Heart left ventricle (tissue), 13 donors: ENCODE data around the gene CDKN2D.

Experiments
- POLR2A ChIP-seq, 2 donors: fragments of 450-650 bp; IDR thresholded peaks; one replicate each; pipeline ENCODE4 v1.6.1; 2017; ENCODE audit warnings: antibody characterized with exemption in 2 of 2, mild to moderate bottlenecking in 2 of 2, moderate library complexity in 2 of 2
- TF ChIP-seq, protein P1 (sequence below), 12 donors: fragments of 200-600 bp; sonication (generic) in 4 of 12; IDR thresholded peaks; one replicate each; pipeline versions ENCODE4 v1.5.0 to v1.8.0; 2018 to 2022; ENCODE audit warnings: antibody characterized with exemption in 12 of 12, mild to moderate bottlenecking in 5 of 12
- donor health status: ischemic (EF 13 %, LVEDD 7.1; RV severe dilation, severe dysfunction).
- donor health status: DM: no; HTN: yes; CAD: no.
- donor health status: DM: no; HTN: no; CAD: no.
- donor health status: ischemic (EF 25% LVEDD 6.9; RV normal size, moderate dysfunction).
- donor health status: ischemic (EF 25% LVEDD 5.7; RV mildly dilated, moderate dysfunction).
- donor health status: ischemic (EF 35%, LVEDD 5.7; RV mildly dilated, moderate dysfunction).
- donor health status: nonischemic (EF 11% LVEDD 7.7; RV severe dilation, severe dysfunction).
- donor health status: DM: yes; HTN: yes; CAD: no.
- donor health status: PGD.
- donor health status: ischemic (EF 29% LVEDD 5.4; RV normal size, mild dysfunction).
- donor health status: nonischemic (EF 23%, LVEDD 6.1; RV moderate dilation, normal function).

DNA sequence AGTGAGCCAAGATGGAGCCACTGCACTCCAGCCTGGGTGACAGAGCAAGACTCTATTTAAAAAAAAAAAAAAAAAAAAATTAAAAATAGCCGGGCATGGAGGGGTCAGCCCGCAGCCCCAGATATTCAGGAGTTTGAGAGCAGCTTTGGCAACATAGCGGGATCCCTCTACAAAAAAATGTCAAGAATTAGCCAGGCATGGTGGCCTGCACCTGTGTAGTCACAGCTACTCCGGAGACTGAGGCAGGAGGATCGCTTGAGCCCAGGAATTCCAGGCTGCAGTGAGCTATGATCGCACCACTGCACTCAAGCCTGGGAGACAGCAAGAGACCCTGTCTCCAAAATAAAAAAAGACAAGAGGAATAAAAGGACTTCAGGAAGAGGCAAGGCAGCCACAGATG, 17.6 kb upstream of the CDKN2D start:
- TF ChIP-seq, protein P1, sequence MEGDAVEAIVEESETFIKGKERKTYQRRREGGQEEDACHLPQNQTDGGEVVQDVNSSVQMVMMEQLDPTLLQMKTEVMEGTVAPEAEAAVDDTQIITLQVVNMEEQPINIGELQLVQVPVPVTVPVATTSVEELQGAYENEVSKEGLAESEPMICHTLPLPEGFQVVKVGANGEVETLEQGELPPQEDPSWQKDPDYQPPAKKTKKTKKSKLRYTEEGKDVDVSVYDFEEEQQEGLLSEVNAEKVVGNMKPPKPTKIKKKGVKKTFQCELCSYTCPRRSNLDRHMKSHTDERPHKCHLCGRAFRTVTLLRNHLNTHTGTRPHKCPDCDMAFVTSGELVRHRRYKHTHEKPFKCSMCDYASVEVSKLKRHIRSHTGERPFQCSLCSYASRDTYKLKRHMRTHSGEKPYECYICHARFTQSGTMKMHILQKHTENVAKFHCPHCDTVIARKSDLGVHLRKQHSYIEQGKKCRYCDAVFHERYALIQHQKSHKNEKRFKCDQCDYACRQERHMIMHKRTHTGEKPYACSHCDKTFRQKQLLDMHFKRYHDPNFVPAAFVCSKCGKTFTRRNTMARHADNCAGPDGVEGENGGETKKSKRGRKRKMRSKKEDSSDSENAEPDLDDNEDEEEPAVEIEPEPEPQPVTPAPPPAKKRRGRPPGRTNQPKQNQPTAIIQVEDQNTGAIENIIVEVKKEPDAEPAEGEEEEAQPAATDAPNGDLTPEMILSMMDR (IDR thresholded peaks at IDR 0.05): no peak
- no peak for TF ChIP-seq POLR2A (IDR thresholded peaks at IDR 0.05)
